SW480 (cell line): Measurements from ENCODE around the gene BMI1.

Experiments
- DNase-seq: peaks from one replicate; pipeline ENCODE4 v3.0.0-alpha.2; 2016; ENCODE audit warnings: low spot score

The BMI1 gene

DNA sequence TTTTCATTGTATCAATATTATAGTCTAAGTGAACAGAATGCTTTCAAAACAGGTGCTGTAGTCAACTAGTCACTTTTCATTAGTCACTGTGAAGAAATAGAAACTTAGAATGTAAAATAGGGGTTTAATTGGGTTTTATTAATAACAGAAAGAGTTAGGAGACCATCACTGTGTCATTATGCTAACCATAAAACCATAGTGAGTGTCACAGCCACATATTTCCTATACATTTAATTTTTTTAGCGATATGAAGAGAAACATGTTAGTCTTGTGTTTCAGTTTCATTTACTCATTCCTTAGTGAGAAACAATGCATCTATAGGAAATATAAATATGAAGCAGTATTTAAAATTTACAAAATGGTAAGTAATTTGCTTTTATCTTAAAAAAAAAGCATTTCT lies 46.6 kb downstream of the BMI1 start:
- no peak for DNase-seq

DNA sequence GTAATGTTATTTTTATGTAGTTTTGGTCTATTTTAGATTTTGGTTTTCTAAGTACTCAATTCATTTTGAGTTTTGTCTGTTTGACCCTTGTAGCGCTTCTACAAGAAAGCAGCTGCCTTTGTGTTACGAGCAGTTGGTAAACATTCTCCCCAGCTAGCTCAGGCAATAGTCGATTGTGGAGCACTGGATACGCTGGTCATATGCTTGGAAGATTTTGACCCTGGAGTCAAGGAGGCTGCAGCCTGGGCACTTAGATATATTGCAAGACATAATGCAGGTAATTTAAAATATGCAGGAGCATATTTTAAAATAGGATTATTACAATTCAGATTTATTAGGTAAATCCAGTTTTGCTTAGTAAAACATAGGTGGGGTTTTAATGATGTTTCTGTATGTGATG lies 47.5 kb downstream of the BMI1 start:
- no peak for DNase-seq

DNA sequence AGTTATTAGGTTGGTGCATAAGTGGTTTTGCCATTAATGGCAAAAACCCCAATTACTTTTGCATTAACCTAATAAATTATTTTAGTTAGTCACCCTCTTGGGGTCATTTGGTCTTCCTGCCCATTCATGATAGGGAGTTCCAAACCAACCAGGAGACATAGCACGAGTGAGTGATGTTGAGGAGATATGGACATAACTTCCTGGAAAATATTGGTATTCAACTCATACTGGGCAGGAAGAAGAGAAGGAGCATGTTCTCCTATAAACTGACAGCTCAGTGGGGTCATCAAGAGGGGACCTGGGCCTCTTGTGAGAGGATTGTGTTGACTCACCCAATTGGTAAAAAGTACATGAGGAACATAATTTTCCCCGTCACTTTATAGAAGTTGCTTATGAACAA lies 48.1 kb downstream of the BMI1 start:
- DNase-seq, result no peak

GRCh38 chr10:22369434-22370072 lies 48.7 kb downstream of the BMI1 start:
- peak; percentile 53 for DNase-seq

DNA sequence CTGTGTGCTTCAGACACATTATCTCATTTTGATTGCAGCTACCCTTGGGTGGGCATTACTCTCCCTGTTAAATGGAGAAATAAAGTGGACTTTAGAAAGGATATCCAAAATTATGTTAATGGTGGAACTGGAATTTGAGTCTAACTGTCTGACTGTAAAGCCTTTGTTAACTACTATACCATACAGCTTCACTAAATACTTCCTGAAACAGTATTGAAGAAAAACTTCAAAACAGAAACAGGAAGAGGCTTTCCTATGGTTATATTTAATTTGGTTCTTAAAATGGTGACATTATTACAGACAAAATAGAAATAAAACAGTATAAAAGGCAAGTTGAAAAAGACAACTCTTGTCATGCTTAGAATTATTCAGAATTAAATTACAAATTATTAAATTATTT lies 49.4 kb downstream of the BMI1 start:
- no peak for DNase-seq

GRCh38 chr10:22372298-22372697 lies 51.4 kb downstream of the BMI1 start:
- no peak for DNase-seq

- no peak for DNase-seq
Measured at GRCh38 chr10:22372917-22373316, 52.0 kb downstream of the BMI1 start.

- no peak for DNase-seq
Measured at GRCh38 chr10:22374489-22375126, 53.7 kb downstream of the BMI1 start.

DNA sequence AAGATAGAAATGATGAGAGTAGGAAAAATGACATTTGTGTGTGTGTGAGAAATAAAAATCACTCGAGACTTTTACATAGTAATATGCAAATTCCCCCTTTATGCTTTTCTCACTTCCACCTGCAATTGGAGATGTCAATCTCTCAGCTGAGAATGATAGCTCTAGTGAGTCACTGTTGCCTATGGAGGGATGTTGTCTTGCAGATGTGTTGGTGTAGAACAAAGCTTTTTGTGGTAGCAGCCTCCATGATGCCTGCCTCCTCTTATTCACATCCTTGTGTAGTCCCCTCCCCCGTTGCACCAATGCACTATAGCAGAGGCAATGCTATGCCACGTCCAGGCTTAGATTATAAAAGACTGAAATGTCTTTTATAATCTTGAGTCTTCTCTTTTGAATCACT lies 58.2 kb downstream of the BMI1 start:
- no peak for DNase-seq
